Activated CD4-positive, alpha-beta T cell treated with anti-CD3 and anti-CD28 coated beads for 36 hours (primary cell): Measurements from ENCODE around the gene PAX6. TPM values are rescaled to one million over a fixed set of nuclear protein-coding genes. Genes with fewer than 3 reads are reported as not detected.
A peak's percentile ranks its signal among the peaks of the same experiment; 100 is the strongest.

ENCODE experiments used
- ATAC-seq: fragments of 200-7000 bp; cut with Tn5 transposase; one replicate; pipeline ENCODE4 v1.10.0; 2021; ENCODE audit warnings: mild to moderate bottlenecking, moderate library complexity
- CTCF ChIA-PET: fragments of 350-600 bp; sonication (Branson Sonifier 250); formaldehyde crosslinking; loops from one replicate; lab custom pipeline; 2021; ENCODE audit warnings: antibody characterized with exemption; lab: Charles Lee
- POLR2A ChIA-PET: fragments of 350-600 bp; sonication (Branson Sonifier 250); formaldehyde crosslinking; loops from one replicate; lab custom pipeline; 2021; ENCODE audit warnings: antibody characterized with exemption, inconsistent platforms; lab: Charles Lee
- DNase-seq: peaks from one replicate; pipeline ENCODE4 v3.0.0-alpha.2; 2020
- H3K27ac Mint-ChIP-seq: one replicate; pipeline ENCODE4 v1.8.0; 2021; ENCODE audit warnings: mixed read lengths
- H3K27me3 Mint-ChIP-seq: one replicate; pipeline ENCODE4 v1.8.0; 2021; ENCODE audit warnings: mixed read lengths
- H3K36me3 Mint-ChIP-seq: one replicate; pipeline ENCODE4 v1.8.0; 2021; ENCODE audit warnings: low read depth, mixed read lengths
- H3K4me1 Mint-ChIP-seq: one replicate; pipeline ENCODE4 v1.8.0; 2021; ENCODE audit warnings: mixed read lengths
- H3K4me3 Mint-ChIP-seq: one replicate; pipeline ENCODE4 v1.8.0; 2021; ENCODE audit warnings: mild to moderate bottlenecking, moderate library complexity, mixed read lengths
- H3K9me3 Mint-ChIP-seq: one replicate; pipeline ENCODE4 v1.8.0; 2021; ENCODE audit warnings: low read depth, mixed read lengths
- intact Hi-C, 2 experiments: fragments of 100-400 bp; cut with DNase I in 1 of 2; cut with micrococcal nuclease in 1 of 2; formaldehyde crosslinking; loops; one replicate each; pipeline versions ENCODE4 v1.14.2 to v1.15.1; 2022 to 2024; cut with DNase I, micrococcal nuclease
- total RNA-seq, 2 experiments: library from RNA; stranded (reverse); gene quantifications; one replicate each; pipeline ENCODE4 v1.2.3, GENCODE V29; 2021

PAX6 gene
- total RNA-seq, 2 experiments from 2014 or later = 0.07 TPM; not detected in 1

DNA sequence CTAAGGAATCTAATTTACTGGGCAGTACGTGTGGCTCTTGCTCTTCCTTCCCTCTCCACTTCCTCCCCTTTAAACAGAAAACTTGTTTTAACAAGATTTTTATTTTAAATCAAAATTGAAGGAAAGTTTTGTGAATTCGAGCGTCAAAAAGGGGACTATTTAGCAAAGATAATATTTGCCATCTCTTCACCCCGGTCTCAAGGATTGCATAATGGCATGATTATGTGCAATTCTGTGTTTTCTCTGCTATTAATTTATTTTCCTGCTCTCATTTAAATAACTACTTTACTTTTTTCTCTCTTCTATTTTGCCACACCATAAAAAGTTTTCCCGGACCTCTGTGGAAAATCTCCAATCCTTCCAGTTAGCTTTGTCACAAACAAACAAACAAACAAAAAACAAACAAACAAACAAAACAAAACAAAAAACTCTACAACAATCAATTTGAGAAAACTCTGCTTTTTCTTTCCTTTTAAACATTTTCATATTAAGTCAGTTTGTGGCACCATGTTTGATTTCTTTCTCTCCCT, 10.2 kb upstream of the PAX6 start:
- no peak overlapping the region for H3K4me3 Mint-ChIP-seq
- intact Hi-C loops = no loop called here
- no peaks in the 10 kb centered on the region for H3K9me3 Mint-ChIP-seq
- CTCF ChIA-PET = interaction anchor here (0.6 kb wide), 1 partner anchor 369 kb away, joined by 3 read pairs; no protein-coding TSS in a partner anchor
- H3K4me1 Mint-ChIP-seq = peaks cover 13% of the 10 kb centered on the region
- POLR2A ChIA-PET = no interaction called here
- peaks cover 66% of the 10 kb centered on the region for H3K27me3 Mint-ChIP-seq
- DNase-seq (no peak), ATAC-seq (no peak)
- H3K27ac Mint-ChIP-seq = no peak overlapping the region
- no peaks in the 10 kb centered on the region for H3K36me3 Mint-ChIP-seq

DNA sequence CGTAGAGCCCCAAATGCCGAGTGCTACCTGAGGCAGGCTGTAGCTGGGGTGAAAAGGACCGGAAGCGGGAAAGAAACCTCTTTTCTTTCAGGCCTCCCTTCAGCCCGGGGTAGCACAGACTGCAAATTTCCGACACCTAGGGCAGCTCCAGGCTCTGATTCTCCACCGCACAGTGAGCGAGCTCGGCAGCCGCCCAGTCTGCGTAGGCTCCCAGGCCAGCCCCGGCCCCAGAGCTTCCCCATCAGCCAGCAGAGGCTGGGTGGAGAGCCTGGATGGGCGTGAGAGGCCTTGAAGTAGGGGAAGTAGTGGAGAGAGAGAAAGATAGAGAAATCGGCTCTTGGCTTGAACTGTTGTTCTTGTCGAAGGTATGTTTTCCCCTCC, 9.3 kb upstream of the PAX6 start:
- Mint-ChIP-seq H3K27ac (no peak overlapping the region), H3K36me3 (no peaks in the 10 kb centered on the region), H3K9me3 (no peaks in the 10 kb centered on the region), H3K4me3 (no peak overlapping the region), H3K4me1 (peaks cover 14% of the 10 kb centered on the region), H3K27me3 (peaks cover 64% of the 10 kb centered on the region)
- ATAC-seq (no peak), DNase-seq (no peak)
- ChIA-PET POLR2A (no interaction called here), CTCF (interaction anchor here (1.1 kb wide), 1 partner anchor 11 kb away, joined by 4 read pairs; no protein-coding TSS in a partner anchor)
- intact Hi-C loops = loop anchor here in 1 of 2 experiments (1.0 kb wide), 1 partner anchor 22 kb away; no protein-coding TSS in a partner anchor

DNA sequence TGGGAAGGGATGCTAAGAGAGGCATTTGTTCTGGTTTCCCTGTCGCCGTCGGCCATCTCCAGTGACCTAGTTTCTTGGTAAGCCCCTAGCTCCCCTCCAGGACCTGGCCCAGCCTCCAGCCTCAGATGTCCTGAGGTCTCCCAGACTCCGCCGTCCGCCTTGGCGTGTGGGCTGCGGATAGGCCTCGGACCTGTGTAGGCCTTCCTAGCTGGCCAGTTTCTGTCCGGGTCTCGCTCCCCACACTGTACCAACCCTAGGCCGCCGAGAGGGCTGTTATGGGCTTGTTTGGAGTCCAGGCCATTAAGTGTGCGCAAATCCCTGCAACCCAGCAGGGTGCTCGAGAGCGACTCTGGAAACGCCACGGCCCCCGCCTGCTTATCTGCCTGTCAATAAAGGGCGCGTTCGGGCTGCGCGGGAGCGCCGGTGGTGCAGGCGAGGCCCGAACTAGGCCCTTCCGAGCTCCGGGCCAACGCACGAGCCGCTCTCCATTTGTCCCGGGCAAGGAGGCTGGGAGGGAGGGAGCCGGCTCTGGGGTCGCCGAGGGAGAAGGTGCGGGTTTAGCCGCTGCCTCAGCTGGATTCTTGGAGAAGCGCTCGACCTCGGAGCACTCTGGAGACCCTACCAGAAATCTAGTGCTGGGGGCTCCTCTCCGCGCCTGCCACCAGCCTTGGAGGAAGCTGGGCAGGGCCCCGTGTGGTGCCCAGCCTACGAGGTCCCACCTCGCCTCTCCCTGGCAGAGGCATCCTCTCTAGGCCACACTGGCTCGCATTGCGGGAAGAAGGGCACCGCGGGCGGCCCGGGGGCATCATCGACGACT, 8.7 kb upstream of the PAX6 start:
- Mint-ChIP-seq H3K9me3 (no peaks in the 10 kb centered on the region), H3K4me3 (no peak overlapping the region), H3K27me3 (peaks cover 64% of the 10 kb centered on the region), H3K4me1 (peaks cover 17% of the 10 kb centered on the region), H3K27ac (no peak overlapping the region), H3K36me3 (no peaks in the 10 kb centered on the region)
- peak; percentile 24 for DNase-seq
- CTCF ChIA-PET = interaction anchor here (1.1 kb wide), 1 partner anchor 10 kb away, joined by 4 read pairs; no protein-coding TSS in a partner anchor
- no peak for ATAC-seq
- intact Hi-C loops = loop anchor here (1.0 to 10.0 kb wide), 4 partner anchors 15 to 617 kb away; partner anchors contain the start of gene WT1 (in 2 of the 2)
- POLR2A ChIA-PET = no interaction called here

DNA sequence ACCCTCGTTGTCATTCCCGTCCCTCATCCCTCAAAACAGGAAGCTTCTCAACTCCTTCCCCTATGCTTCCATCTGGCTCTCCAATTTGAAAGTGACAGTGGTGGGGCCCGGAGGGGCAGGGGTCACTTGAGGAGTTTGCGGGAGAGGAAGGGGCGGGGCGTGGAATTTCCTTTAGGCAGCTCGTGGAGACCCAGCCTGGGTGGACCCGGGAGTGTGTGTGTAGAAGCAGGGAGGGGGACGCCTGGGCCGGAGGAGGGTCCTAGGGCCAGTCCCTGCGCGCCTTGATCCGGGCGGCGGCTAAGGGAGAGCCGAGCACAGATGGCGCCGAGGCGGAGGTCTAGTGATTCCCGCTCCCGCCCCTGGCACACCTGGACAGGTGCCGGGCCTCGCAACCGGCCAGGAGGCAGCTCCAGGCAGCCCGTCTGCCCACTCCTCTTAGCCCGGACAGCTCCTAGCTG, 7.8 kb upstream of the PAX6 start:
- ATAC-seq = no peak
- DNase-seq = no peak
- Mint-ChIP-seq H3K27ac (no peak overlapping the region), H3K4me1 (peaks cover 23% of the 10 kb centered on the region), H3K36me3 (no peaks in the 10 kb centered on the region), H3K27me3 (peaks cover 61% of the 10 kb centered on the region), H3K4me3 (no peak overlapping the region), H3K9me3 (no peaks in the 10 kb centered on the region)
- intact Hi-C loops = loop anchor here (1.0 to 10.0 kb wide), 4 partner anchors 8 to 618 kb away; partner anchors contain the start of gene WT1 (in 2 of the 2)
- CTCF ChIA-PET = interaction anchor here (1.1 kb wide), 1 partner anchor 10 kb away, joined by 3 read pairs; no protein-coding TSS in a partner anchor
- POLR2A ChIA-PET = no interaction called here

DNA sequence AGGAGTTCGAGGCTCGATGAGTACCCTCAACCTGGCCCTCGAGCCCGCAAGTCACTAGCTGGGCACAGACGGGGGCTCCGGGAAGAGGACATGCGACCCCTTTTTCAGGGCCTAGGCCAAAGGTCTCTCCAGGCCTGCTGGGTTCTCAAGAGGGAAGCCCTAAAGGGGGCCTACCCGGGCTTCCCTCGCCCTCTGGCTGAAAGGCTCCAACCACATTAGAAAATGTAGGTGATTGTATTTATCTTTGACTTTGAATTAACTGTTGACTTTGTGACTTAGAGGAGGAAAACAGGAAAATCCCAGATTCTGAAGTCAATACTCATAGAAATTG, 7.3 kb upstream of the PAX6 start:
- no peak overlapping the region for H3K27ac Mint-ChIP-seq
- ATAC-seq (no peak), DNase-seq (no peak)
- H3K27me3 Mint-ChIP-seq = peaks cover 61% of the 10 kb centered on the region
- intact Hi-C loops = loop anchor here (1.0 to 10.0 kb wide), 4 partner anchors 9 to 619 kb away; partner anchors contain the start of gene WT1 (in 2 of the 2)
- ChIA-PET POLR2A (no interaction called here), CTCF (interaction anchor here (1.1 kb wide), 1 partner anchor 9 kb away, joined by 3 read pairs; no protein-coding TSS in a partner anchor)
- H3K9me3 Mint-ChIP-seq = no peaks in the 10 kb centered on the region
- no peaks in the 10 kb centered on the region for H3K36me3 Mint-ChIP-seq
- peak overlapping the region; percentile 10 for H3K4me3 Mint-ChIP-seq
- peaks cover 27% of the 10 kb centered on the region for H3K4me1 Mint-ChIP-seq

DNA sequence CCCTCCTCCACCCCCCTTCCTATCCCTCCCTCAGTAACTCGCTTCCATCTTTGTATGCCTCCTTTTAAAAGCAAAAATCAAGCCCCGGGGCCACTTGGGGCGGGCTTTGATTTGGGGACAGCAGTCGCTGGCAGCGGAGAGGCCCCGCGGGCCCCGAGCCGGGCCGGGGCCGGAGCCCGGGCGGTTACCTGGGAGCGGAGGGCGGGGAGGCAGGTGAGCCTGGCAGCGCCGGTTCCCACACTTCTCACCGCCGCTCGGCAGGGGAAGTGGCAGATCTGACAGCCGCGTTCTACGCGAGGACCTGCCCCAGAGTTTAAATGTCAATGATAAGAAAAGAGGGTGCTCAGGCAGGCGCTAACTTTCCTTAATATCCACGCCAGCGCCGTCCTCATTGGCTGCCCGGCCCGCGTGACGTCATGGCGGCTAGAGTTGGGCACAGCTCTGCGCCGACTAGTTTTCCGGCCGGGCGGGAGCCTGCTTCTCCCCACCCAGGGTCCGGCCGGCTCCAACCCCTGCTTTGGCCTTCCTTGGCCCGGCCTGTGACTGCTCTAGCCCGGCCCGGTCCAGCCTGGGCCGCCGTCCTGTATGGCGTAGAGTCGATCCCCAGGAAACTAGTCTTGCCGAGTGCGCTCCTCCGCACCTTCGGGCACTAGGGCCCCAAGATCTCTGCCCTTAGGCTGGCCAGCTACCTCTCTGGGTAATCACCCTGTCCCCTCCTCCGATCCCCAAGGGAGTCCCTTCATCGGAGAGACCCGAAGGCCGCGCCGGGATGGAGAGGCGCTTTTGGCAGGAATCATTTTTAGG, 6.7 kb upstream of the PAX6 start:
- H3K9me3 Mint-ChIP-seq = no peaks in the 10 kb centered on the region
- peak overlapping the region; percentile 10 for H3K4me3 Mint-ChIP-seq
- ChIA-PET POLR2A (no interaction called here), CTCF (interaction anchor here (0.7 to 1.1 kb wide), 2 partner anchors 9 to 17 kb away, joined by 3 to 4 read pairs; no protein-coding TSS in a partner anchor)
- no peak overlapping the region for H3K27ac Mint-ChIP-seq
- DNase-seq (peak; percentile 38), ATAC-seq (no peak)
- intact Hi-C loops = loop anchor here (1.0 to 10.0 kb wide), 4 partner anchors 9 to 619 kb away; partner anchors contain the start of gene WT1 (in 2 of the 2)
- H3K36me3 Mint-ChIP-seq = no peaks in the 10 kb centered on the region
- H3K4me1 Mint-ChIP-seq = peaks cover 28% of the 10 kb centered on the region
- H3K27me3 Mint-ChIP-seq = peaks cover 57% of the 10 kb centered on the region

DNA sequence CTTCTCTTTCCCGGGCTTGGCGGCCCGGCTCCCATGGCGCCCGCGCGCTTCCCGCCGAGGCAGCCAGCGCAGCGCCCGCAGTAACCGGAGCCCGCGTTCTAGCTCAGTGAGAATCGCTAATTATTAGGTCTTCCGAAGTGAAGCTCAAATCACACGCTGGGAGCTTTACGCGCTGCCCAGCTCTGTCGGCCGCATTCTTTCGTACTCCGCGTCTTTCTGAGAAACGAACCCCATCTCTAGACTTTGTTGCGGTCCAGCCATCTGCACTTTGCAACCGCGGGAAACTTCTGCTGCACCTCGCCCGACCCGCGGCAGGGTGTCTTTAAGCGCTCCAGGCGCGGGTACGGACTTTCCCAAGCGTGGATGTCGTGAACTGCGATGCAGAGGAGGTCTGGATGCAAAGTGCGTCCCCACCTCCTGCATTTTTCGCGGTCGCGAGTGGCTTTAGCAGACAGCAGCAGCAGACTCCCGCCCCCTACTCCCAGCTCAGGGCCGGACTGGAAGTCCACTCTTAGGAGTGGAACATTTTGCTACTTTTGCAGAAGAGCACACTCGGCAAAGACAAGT, 6.0 kb upstream of the PAX6 start:
- peaks cover 32% of the 10 kb centered on the region for H3K4me1 Mint-ChIP-seq
- H3K4me3 Mint-ChIP-seq = peak overlapping the region; percentile 26
- CTCF ChIA-PET = interaction anchor here (0.7 kb wide), 1 partner anchor 17 kb away, joined by 4 read pairs; no protein-coding TSS in a partner anchor
- POLR2A ChIA-PET = no interaction called here
- H3K36me3 Mint-ChIP-seq = no peaks in the 10 kb centered on the region
- H3K27ac Mint-ChIP-seq = no peak overlapping the region
- DNase-seq (peak; percentile 44), ATAC-seq (no peak)
- intact Hi-C loops = loop anchor here (1.0 to 10.0 kb wide), 3 partner anchors 10 to 620 kb away; partner anchors contain the start of gene WT1 (in 2 of the 2)
- H3K9me3 Mint-ChIP-seq = no peaks in the 10 kb centered on the region
- peaks cover 58% of the 10 kb centered on the region for H3K27me3 Mint-ChIP-seq

DNA sequence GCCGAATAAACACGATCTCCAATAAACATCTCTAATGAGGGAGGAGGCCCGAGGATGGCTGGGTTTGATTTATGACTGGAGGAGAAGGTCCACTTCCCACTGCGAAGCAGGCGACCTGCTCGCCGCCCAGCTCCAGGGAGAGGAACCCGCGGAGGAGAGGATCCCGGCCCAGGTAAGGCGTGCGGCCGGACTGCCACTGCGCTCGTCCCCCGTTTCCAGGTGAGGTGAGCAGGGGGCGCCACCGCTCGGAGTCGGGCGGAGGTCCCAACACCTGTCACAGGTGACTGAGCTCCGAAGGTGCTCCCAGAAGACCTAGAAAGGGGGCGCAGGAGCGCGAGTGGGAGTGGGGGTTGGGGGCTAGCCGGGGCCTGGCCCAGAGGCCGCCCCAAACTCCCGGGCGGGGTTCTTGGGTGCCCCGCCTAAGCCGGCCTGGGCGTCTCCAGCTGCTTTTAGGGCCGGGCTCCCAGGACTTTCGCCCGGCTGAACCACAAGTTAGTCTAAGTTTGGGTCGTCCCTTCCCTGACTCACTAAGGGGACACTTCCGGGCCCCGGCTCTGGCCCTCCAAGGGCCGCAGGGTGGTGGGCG, 5.4 kb upstream of the PAX6 start:
- no peaks in the 10 kb centered on the region for H3K36me3 Mint-ChIP-seq
- no peak for ATAC-seq
- no peaks in the 10 kb centered on the region for H3K9me3 Mint-ChIP-seq
- peaks cover 57% of the 10 kb centered on the region for H3K27me3 Mint-ChIP-seq
- ChIA-PET CTCF (interaction anchor here (0.6 to 0.7 kb wide), 2 partner anchors 16 to 383 kb away, joined by 3 to 4 read pairs; no protein-coding TSS in a partner anchor), POLR2A (no interaction called here)
- peak overlapping the region; percentile 51 for H3K27ac Mint-ChIP-seq
- H3K4me1 Mint-ChIP-seq = peaks cover 36% of the 10 kb centered on the region
- peak overlapping the region; percentile 43 for H3K4me3 Mint-ChIP-seq
- no peak for DNase-seq
- intact Hi-C loops = loop anchor here (1.0 to 10.0 kb wide), 4 partner anchors 11 to 621 kb away; partner anchors contain the start of gene WT1 (in 2 of the 2)

DNA sequence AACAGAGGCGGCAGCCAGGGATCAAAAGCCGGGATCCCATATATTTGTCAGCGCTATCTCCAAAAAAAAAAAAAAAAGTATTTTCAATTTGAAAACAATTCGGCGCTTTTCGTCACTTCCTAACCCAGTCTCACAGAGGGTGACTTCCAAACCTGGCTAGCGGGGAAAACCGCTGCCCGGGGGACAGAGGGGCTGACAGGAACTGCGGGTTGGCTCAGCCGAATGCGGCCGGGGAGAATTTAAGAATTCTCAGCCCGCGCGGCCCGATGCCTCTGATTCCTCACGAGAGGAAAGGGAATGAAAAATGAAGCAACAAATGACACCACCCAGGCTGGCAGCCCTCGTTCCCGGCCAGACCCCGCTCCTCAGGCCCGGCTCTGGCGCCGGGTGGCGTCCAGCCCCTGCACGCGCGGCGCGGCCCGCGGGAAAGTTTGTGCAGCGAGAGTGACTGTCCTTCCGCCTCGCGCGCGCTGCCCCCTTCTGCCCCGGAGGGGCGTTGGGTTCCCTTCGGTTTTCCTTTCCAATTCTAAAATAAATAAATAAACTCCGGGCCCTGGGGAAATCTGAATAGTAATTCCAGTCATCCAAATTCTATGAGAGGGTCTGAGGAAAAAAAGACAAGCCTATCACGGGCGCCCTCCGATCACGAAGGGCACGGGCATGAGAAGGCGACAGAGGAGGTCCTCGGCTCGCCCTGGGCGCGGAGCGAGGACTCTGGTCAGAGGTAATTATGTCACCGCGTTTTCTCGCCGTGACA, 4.8 kb upstream of the PAX6 start:
- Mint-ChIP-seq H3K36me3 (no peaks in the 10 kb centered on the region), H3K4me1 (peaks cover 39% of the 10 kb centered on the region), H3K27ac (peak overlapping the region; percentile 51), H3K4me3 (peak overlapping the region; percentile 43), H3K27me3 (peaks cover 57% of the 10 kb centered on the region), H3K9me3 (no peaks in the 10 kb centered on the region)
- ATAC-seq (no peak), DNase-seq (no peak)
- intact Hi-C loops = loop anchor here (1.0 to 10.0 kb wide), 3 partner anchors 12 to 621 kb away; partner anchors contain the start of gene WT1 (in 2 of the 2)
- ChIA-PET CTCF (interaction anchor here (0.6 kb wide), 1 partner anchor 383 kb away, joined by 3 read pairs; no protein-coding TSS in a partner anchor), POLR2A (no interaction called here)
